Heart left ventricle (tissue), 16 donors: Measurements from ENCODE around the gene COMMD7. TPM values are rescaled to one million over a fixed set of nuclear protein-coding genes. Genes with fewer than 3 reads are reported as not detected.

Source experiments
- ATAC-seq, 4 donors: fragments of 200-7000 bp; cut with Tn5 transposase; one replicate each; pipeline ENCODE4 v1.9.1; 2020 to 2022; ENCODE audit warnings: moderate library complexity in 4 of 4, mild to moderate bottlenecking in 3 of 4, moderate number of reproducible peaks in 1 of 4
- DNase-seq, 5 donors: peaks; one replicate each; pipeline ENCODE4 v3.0.0-alpha.2; 2020
- H3K27ac ChIP-seq, 12 donors: fragments of 200-600 bp; sonication (generic) in 4 of 12; one replicate each; pipeline versions ENCODE4 v1.5.0 to v1.8.0; 2016 to 2022; ENCODE audit warnings: mild to moderate bottlenecking in 2 of 12
- H3K27me3 ChIP-seq, 9 donors: fragments of 200-600 bp; sonication (generic) in 2 of 9; one replicate each; pipeline versions ENCODE4 v1.5.1 to v1.8.0; 2016 to 2022; ENCODE audit warnings: mild to moderate bottlenecking in 3 of 9
- H3K36me3 ChIP-seq, 9 donors: fragments of 200-600 bp; sonication (generic) in 2 of 9; one replicate each; pipeline versions ENCODE4 v1.5.0 to v1.8.0; 2018 to 2022; ENCODE audit warnings: mild to moderate bottlenecking in 2 of 9
- H3K4me1 ChIP-seq, 12 donors: fragments of 200-600 bp; sonication (generic) in 4 of 12; one replicate each; pipeline versions ENCODE4 v1.5.0 to v1.8.0; 2016 to 2022; ENCODE audit warnings: mild to moderate bottlenecking in 3 of 12
- H3K4me3 ChIP-seq, 12 donors: fragments of 200-600 bp; sonication (generic) in 4 of 12; one replicate each; pipeline versions ENCODE4 v1.5.0 to v1.8.0; 2017 to 2022; ENCODE audit warnings: mild to moderate bottlenecking in 9 of 12, moderate library complexity in 4 of 12
- H3K9me3 ChIP-seq, 12 donors: fragments of 200-600 bp; sonication (generic) in 4 of 12; one replicate each; pipeline versions ENCODE4 v1.5.0 to v1.8.0; 2016 to 2022; ENCODE audit warnings: mild to moderate bottlenecking in 1 of 12
- CTCF ChIP-seq, 12 donors: fragments of 200-600 bp; sonication (generic) in 4 of 12; IDR thresholded peaks; one replicate each; pipeline versions ENCODE4 v1.5.0 to v1.8.0; 2018 to 2022; ENCODE audit warnings: antibody characterized with exemption in 12 of 12, mild to moderate bottlenecking in 5 of 12
- POLR2A ChIP-seq, 2 donors: fragments of 450-650 bp; IDR thresholded peaks; one replicate each; pipeline ENCODE4 v1.6.1; 2017; ENCODE audit warnings: antibody characterized with exemption in 2 of 2, mild to moderate bottlenecking in 2 of 2, moderate library complexity in 2 of 2
- WGBS, 4 donors: extraction: QIAGEN DNeasy Blood & Tissue Kit in 2 of 4; methylation state at CpG; one replicate each; pipeline versions ENCODE4 v1.1.5 to v1.1.7; 2013 to 2018; 5-methylcytosine and 5-hydroxymethylcytosine counted together
- intact Hi-C, 10 donors: fragments of 100-400 bp; cut with DNase I; formaldehyde crosslinking; loops; one replicate each; pipeline versions ENCODE4 v1.11.1 to v1.14.2; 2022
- polyA plus RNA-seq, 2 donors: library from polyadenylated mRNA; stranded (reverse); fragments of 200-250 nt; gene quantifications; one replicate each; pipeline ENCODE4 v1.2.3, GENCODE V29; 2013
- total RNA-seq, 9 donors: library from RNA; depleted of rRNA in 2 of 9; stranded (reverse); fragments of >200 nt in 2 of 9; fragmentation: NEBNext Ultra II Directional in 3 of 9; extraction: Animal tissue kit (Norgen Biotek cat#: 25700) in 3 of 9; gene quantifications; one replicate each; pipeline versions ENCODE4 v1.1.0 to v1.2.4, GENCODE V29; 2016 to 2023
- donor health status: ischemic (EF 13 %, LVEDD 7.1; RV severe dilation, severe dysfunction).
- donor health status: healthy with polysubstance abuse.
- donor health status: DM: no; HTN: yes; CAD: no.
- donor health status: DM: no; HTN: no; CAD: no.
- donor health status: ischemic (EF 25% LVEDD 6.9; RV normal size, moderate dysfunction).
- donor health status: ischemic (EF 25% LVEDD 5.7; RV mildly dilated, moderate dysfunction).
- donor health status: healthy.
- donor health status: DM: yes; HTN: yes; CAD: no.
- donor health status: ischemic (EF 35%, LVEDD 5.7; RV mildly dilated, moderate dysfunction).
- donor health status: nonischemic (EF 11% LVEDD 7.7; RV severe dilation, severe dysfunction).
- donor health status: DM: yes; HTN: yes; CAD: no.
- donor health status: PGD.
- donor health status: ischemic (EF 29% LVEDD 5.4; RV normal size, mild dysfunction).
- donor health status: nonischemic (EF 23%, LVEDD 6.1; RV moderate dilation, normal function).

COMMD7 gene
- total and polyA plus RNA-seq, 11 donors: 30.3 to 72.4 (median 43.7) TPM

GRCh38 chr20:32655903-32656512, 87.3 kb downstream of the COMMD7 start:
- no peak for DNase-seq
- no peaks in the 10 kb centered on the region for H3K27me3 ChIP-seq
- 46 to 67% (median 54%) methylated on average over 2 of the region's 2 CpGs for WGBS, 4 donors
- intact Hi-C loops: loop anchor here in 6 of 10 donors (10.0 kb wide), 4 partner anchors 321 to 831 kb away; no protein-coding TSS in a partner anchor
- no peak overlapping the region for H3K27ac ChIP-seq
- H3K9me3 ChIP-seq: no peaks in the 10 kb centered on the region
- ATAC-seq: no peak
- no peak overlapping the region for H3K4me3 ChIP-seq
- H3K4me1 ChIP-seq: peaks cover 0 to 5% (median 1%) of the 10 kb centered on the region in 12 donors
- H3K36me3 ChIP-seq: no peaks in the 10 kb centered on the region
- TF ChIP-seq CTCF (IDR thresholded peaks at IDR 0.05) (no peak), POLR2A (IDR thresholded peaks at IDR 0.05) (no peak)

- intact Hi-C loops: loop anchor here (1.0 to 10.0 kb wide), 9 partner anchors 130 to 828 kb away; no protein-coding TSS in a partner anchor
- no peak overlapping the region for H3K4me3 ChIP-seq
- 0 to 6% (median 6%) methylated on average over 3 to 8 of the region's 8 CpGs for WGBS, 4 donors
- peaks cover 0 to 5% (median 1%) of the 10 kb centered on the region in 12 donors for H3K4me1 ChIP-seq
- no peaks in the 10 kb centered on the region for H3K9me3 ChIP-seq
- no peaks in the 10 kb centered on the region for H3K27me3 ChIP-seq
- peak; percentile 85 to 92 (median 86) for DNase-seq
- no peaks in the 10 kb centered on the region for H3K36me3 ChIP-seq
- peak; percentile 93 to 98 (median 97) for ATAC-seq
- no peak overlapping the region for H3K27ac ChIP-seq
- no peak for TF ChIP-seq POLR2A (IDR thresholded peaks at IDR 0.05)
- TF ChIP-seq CTCF (IDR thresholded peaks at IDR 0.05): peak; percentile 90 to 96 (median 94)
Measured at GRCh38 chr20:32652739-32653526, 90.3 kb downstream of the COMMD7 start.

Other genes starting within 250 kb of the COMMD7 start
- gene NOL4L, start 158.1 kb downstream of the COMMD7 start, total RNA-seq: 10 to 100 TPM in 2 of 9 donors, 1 to 10 TPM in 7; 3.1 to 15.0 (median 6.7) TPM
- gene NOL4L, start 158.1 kb downstream of the COMMD7 start, polyA plus RNA-seq: 1 to 10 TPM; 2.6 to 7.4 TPM
- gene C20orf203, start 69.5 kb downstream of the COMMD7 start, total RNA-seq: under 1 TPM in 3 of 9 donors, not detected in 6; 0.05 to 0.19 (median 0.07) TPM
- gene C20orf203, start 69.5 kb downstream of the COMMD7 start, polyA plus RNA-seq: not detected
- 1 to 10 TPM in 1 of 9 donors, under 1 TPM in 8; 0.19 to 1.2 (median 0.50) TPM for gene DNMT3B, start 18.9 kb upstream of the COMMD7 start, total RNA-seq
- gene DNMT3B, start 18.9 kb upstream of the COMMD7 start, polyA plus RNA-seq: under 1 TPM; 0.43 to 0.69 TPM
- 10 to 100 TPM; 44.8 to 90.2 (median 72.2) TPM for gene MAPRE1, start 76.5 kb upstream of the COMMD7 start, total RNA-seq
- gene MAPRE1, start 76.5 kb upstream of the COMMD7 start, polyA plus RNA-seq: 10 to 100 TPM; 22.7 to 75.3 TPM
- gene EFCAB8, start 115.5 kb upstream of the COMMD7 start, total RNA-seq: under 1 TPM in 2 of 9 donors, not detected in 7; 0.08 to 0.29 TPM
- gene EFCAB8, start 115.5 kb upstream of the COMMD7 start, polyA plus RNA-seq: under 1 TPM in 1 of 2 donors, not detected in 1; 0.03 TPM